ENCODE results near the gene TAF1C.
"Not testable (repeated sequence)": the region's sequence is repeated elsewhere in the genome, so short reads cannot be mapped to it uniquely, and the experiment has no call there.

Gene TAF1C

GRCh38 chr16:84186685-84187437, at the start of gene TAF1C:
TAF1C (minus strand) TSS chr16:84187057; CDS start chr16:84184988, 2,069 bp downstream.
- DNase-seq (ENCODE audit: low read depth in 1 of 2, low spot score in 1 of 2): peak; percentile 83 to 85

- DNase-seq (ENCODE audit: low read depth in 1 of 2, low spot score in 1 of 2): no peak
These were observed 47.7 kb upstream of the TAF1C start for GRCh38 chr16:84234321-84235241.

GRCh38 chr16:84233748-84234147, 46.9 kb upstream of the TAF1C start:
- DNase-seq (ENCODE audit: low read depth in 1 of 2, low spot score in 1 of 2): no peak

GRCh38 chr16:84232969-84233368, 46.1 kb upstream of the TAF1C start:
- DNase-seq (ENCODE audit: low read depth in 1 of 2, low spot score in 1 of 2): no peak

GRCh38 chr16:84232060-84232459, 45.2 kb upstream of the TAF1C start:
- DNase-seq (ENCODE audit: low read depth in 1 of 2, low spot score in 1 of 2): no peak

- DNase-seq (ENCODE audit: low read depth in 1 of 2, low spot score in 1 of 2): no peak
These were observed 42.6 kb upstream of the TAF1C start for GRCh38 chr16:84229471-84229870.

- no peak for DNase-seq (ENCODE audit: low read depth in 1 of 2, low spot score in 1 of 2)
These were observed 41.5 kb upstream of the TAF1C start for GRCh38 chr16:84228256-84228838.

GRCh38 chr16:84227548-84227947, 40.7 kb upstream of the TAF1C start:
- DNase-seq (ENCODE audit: low read depth in 1 of 2, low spot score in 1 of 2): no peak

- no peak for DNase-seq (ENCODE audit: low read depth in 1 of 2, low spot score in 1 of 2)
These were observed 39.2 kb upstream of the TAF1C start for GRCh38 chr16:84226026-84226425.

GRCh38 chr16:84225571-84225970, 38.7 kb upstream of the TAF1C start:
- DNase-seq (ENCODE audit: low read depth in 1 of 2, low spot score in 1 of 2): no peak

GRCh38 chr16:84225126-84225525, 38.3 kb upstream of the TAF1C start:
- DNase-seq (ENCODE audit: low read depth in 1 of 2, low spot score in 1 of 2): no peak

GRCh38 chr16:84224554-84224953, 37.7 kb upstream of the TAF1C start:
- no peak for DNase-seq (ENCODE audit: low read depth in 1 of 2, low spot score in 1 of 2)

- DNase-seq (ENCODE audit: low read depth in 1 of 2, low spot score in 1 of 2): no peak
These were observed 36.6 kb upstream of the TAF1C start for GRCh38 chr16:84223456-84223855.

GRCh38 chr16:84220851-84221250, 34.0 kb upstream of the TAF1C start:
- DNase-seq (ENCODE audit: low read depth in 1 of 2, low spot score in 1 of 2): no peak

GRCh38 chr16:84218956-84219355, 32.1 kb upstream of the TAF1C start:
- no peak for DNase-seq (ENCODE audit: low read depth in 1 of 2, low spot score in 1 of 2)

- DNase-seq (ENCODE audit: low read depth in 1 of 2, low spot score in 1 of 2): no peak
These were observed 31.4 kb upstream of the TAF1C start for GRCh38 chr16:84218176-84218823.

- DNase-seq (ENCODE audit: low read depth in 1 of 2, low spot score in 1 of 2): not testable (repeated sequence)
These were observed 29.3 kb upstream of the TAF1C start for GRCh38 chr16:84216144-84216543.

- DNase-seq (ENCODE audit: low read depth in 1 of 2, low spot score in 1 of 2): no peak
These were observed 28.7 kb upstream of the TAF1C start for GRCh38 chr16:84215531-84215930.

- DNase-seq (ENCODE audit: low read depth in 1 of 2, low spot score in 1 of 2): no peak
These were observed 27.7 kb upstream of the TAF1C start for GRCh38 chr16:84214451-84215066.

- DNase-seq (ENCODE audit: low read depth in 1 of 2, low spot score in 1 of 2): no peak
These were observed 25.8 kb upstream of the TAF1C start for GRCh38 chr16:84212631-84213030.

GRCh38 chr16:84212154-84212553, 25.3 kb upstream of the TAF1C start:
- no peak for DNase-seq (ENCODE audit: low read depth in 1 of 2, low spot score in 1 of 2)

Data from activated T-helper 1 cell treated with anti-CD3 and anti-CD28 coated beads, Interleukin-2, amount 50 U/mL, for 16 hours (primary cell).